GM12878 (cell line): Measurements from ENCODE around the gene SPAG16. TPM values are rescaled to one million over a fixed set of nuclear protein-coding genes. Genes with fewer than 3 reads are reported as not detected.

ENCODE experiments used
- ATAC-seq: fragments of 200-7000 bp; cut with Tn5 transposase; 3 replicates; pipeline ENCODE4 v1.9.1; 2020; ENCODE audit warnings: mild to moderate bottlenecking, moderate library complexity
- BruUV-seq: library from RNA; stranded (reverse); fragments of 400-500 nt; replicated peaks from 2 replicates; lab custom pipeline; 2021; lab: Mats Ljungman, UMichigan
- CTCF ChIA-PET: fragments of 300-600 bp; sonication (Branson Sonifier 250); formaldehyde crosslinking; extraction: SDS; loops from one replicate; lab custom pipeline; 2021; ENCODE audit warnings: inconsistent platforms; lab: Yijun Ruan, JAX
- POLR2A ChIA-PET: fragments of 350-600 bp; formaldehyde crosslinking; extraction: SDS; loops from one replicate; lab custom pipeline; 2021; ENCODE audit warnings: inconsistent platforms; lab: Charles Lee
- RAD21 ChIA-PET: fragments of 300-600 bp; sonication (Branson Sonifier 250); formaldehyde crosslinking; loops from one replicate; lab custom pipeline; 2023; ENCODE audit warnings: antibody characterized with exemption; ENCODE audit not compliant: unreplicated experiment; lab: Charles Lee
- SMC1A ChIA-PET: fragments of 300-600 bp; sonication (Branson Sonifier 250); formaldehyde crosslinking; loops from one replicate; lab custom pipeline; 2023; ENCODE audit not compliant: unreplicated experiment, uncharacterized antibody; lab: Charles Lee
- DNase-seq: peaks from one replicate; pipeline ENCODE4 v3.0.0-alpha.2; 2011; ENCODE audit warnings: low read depth, low spot score
- FAIRE-seq: peaks from 3 replicates; lab custom pipeline; 2011; peaks lifted over from hg19 to GRCh38; lab: Jason Lieb, UNC
- H2AFZ ChIP-seq: 2 replicates; pipeline ENCODE4 v1.6.0; 2011; ENCODE audit warnings: low read depth, low read length, control low read depth; ENCODE audit not compliant: control insufficient read depth
- H3K27ac ChIP-seq: 2 replicates; pipeline ENCODE4 v1.5.1; 2011; ENCODE audit warnings: control low read depth; ENCODE audit not compliant: control insufficient read depth, insufficient read depth
- H3K27me3 ChIP-seq, 2 experiments: replicated peaks in 1 of 2; 2 replicates each; pipeline versions ENCODE4 v1.6.0 to v1.6.1; 2011; ENCODE audit warnings: low read length in 1 of 2; ENCODE audit not compliant: control insufficient read depth in 2 of 2, insufficient read depth in 2 of 2
- H3K36me3 ChIP-seq, 2 experiments: 2 replicates each; pipeline ENCODE4 v1.5.1; 2011; ENCODE audit warnings: low read length in 1 of 2; ENCODE audit not compliant: control insufficient read depth in 2 of 2, insufficient read depth in 2 of 2
- H3K4me1 ChIP-seq: 2 replicates; pipeline ENCODE4 v1.6.1; 2011; ENCODE audit warnings: mild to moderate bottlenecking, low read length, moderate library complexity, mixed read lengths; ENCODE audit not compliant: control insufficient read depth, insufficient read depth
- H3K4me2 ChIP-seq: 2 replicates; pipeline ENCODE4 v1.6.0; 2011; ENCODE audit warnings: control low read depth; ENCODE audit not compliant: control insufficient read depth, insufficient read depth
- H3K4me3 ChIP-seq: fragments of 200-600 bp; sonication (generic); 2 replicates; pipeline ENCODE4 v1.5.1; 2016
- H3K79me2 ChIP-seq: 2 replicates; pipeline ENCODE4 v1.6.0; 2011; ENCODE audit warnings: low read length; ENCODE audit not compliant: control insufficient read depth, insufficient read depth
- H3K9ac ChIP-seq: 2 replicates; pipeline ENCODE4 v1.8.0; 2011; ENCODE audit warnings: low read length, control low read depth, mixed read lengths; ENCODE audit not compliant: control insufficient read depth, insufficient read depth
- H3K9me3 ChIP-seq: replicated peaks from 3 replicates; pipeline ENCODE4 v1.5.1; 2011; ENCODE audit warnings: mild to moderate bottlenecking, low read length; ENCODE audit not compliant: control insufficient read depth, insufficient read depth
- H4K20me1 ChIP-seq: 2 replicates; pipeline ENCODE4 v1.6.0; 2011; ENCODE audit not compliant: control insufficient read depth, insufficient read depth
- ASH2L ChIP-seq: fragments of 300-600, 200-600 bp; sonication (generic); IDR thresholded peaks from 2 replicates; pipeline ENCODE4 v1.6.1; 2017; ENCODE audit warnings: low read depth, mild to moderate bottlenecking, borderline replicate concordance
- ATF7 ChIP-seq: fragments of 450-650 bp; IDR thresholded peaks from 2 replicates; pipeline ENCODE4 v1.6.1; 2016; ENCODE audit warnings: low read depth, mild to moderate bottlenecking
- BHLHE40 ChIP-seq, 2 experiments: fragments of 450-650 bp in 1 of 2; IDR thresholded peaks; 2 replicates each; pipeline ENCODE4 v1.6.1; 2011 to 2017; ENCODE audit warnings: low read depth in 2 of 2, borderline replicate concordance in 1 of 2, improper control_type of control experiment in 1 of 2, low read length in 1 of 2, mild to moderate bottlenecking in 1 of 2
- CBX3 ChIP-seq: fragments of 200-600 bp; sonication (generic); IDR thresholded peaks from 2 replicates; pipeline ENCODE4 v1.6.1; 2016; ENCODE audit warnings: low read depth, borderline replicate concordance
- CEBPB ChIP-seq, 2 experiments: fragments of 150-350 bp in 1 of 2; IDR thresholded peaks; 2 replicates each; pipeline ENCODE4 v1.6.1; 2012 to 2014; ENCODE audit warnings: low read depth in 2 of 2, low read length in 2 of 2, borderline replicate concordance in 1 of 2, inconsistent platforms in 1 of 2
- EGR1 ChIP-seq, 2 experiments: IDR thresholded peaks; 1 replicate in 1 of 2; 2 replicates in 1 of 2; pipeline ENCODE4 v1.6.1; 2011 to 2012; ENCODE audit warnings: low read depth in 2 of 2, low read length in 2 of 2, borderline replicate concordance in 1 of 2, mild to moderate bottlenecking in 1 of 2, moderate library complexity in 1 of 2
- IRF4 ChIP-seq: IDR thresholded peaks from 2 replicates; pipeline ENCODE4 v1.6.1; 2011; ENCODE audit warnings: low read depth, low read length
- NFIC ChIP-seq: IDR thresholded peaks from 2 replicates; pipeline ENCODE4 v1.6.1; 2012; ENCODE audit warnings: low read depth, mild to moderate bottlenecking, inconsistent platforms, low read length, moderate library complexity
- RB1 ChIP-seq: fragments of 450-650 bp; formaldehyde crosslinking; IDR thresholded peaks from 2 replicates; pipeline ENCODE4 v1.6.1; 2017; ENCODE audit warnings: mild to moderate bottlenecking, borderline replicate concordance
- SIX5 ChIP-seq: IDR thresholded peaks from 2 replicates; pipeline ENCODE4 v1.6.1; 2011; ENCODE audit warnings: mild to moderate bottlenecking, low read depth, low read length, moderate library complexity; ENCODE audit not compliant: severe bottlenecking
- SPI1 ChIP-seq: IDR thresholded peaks from 2 replicates; pipeline ENCODE4 v1.6.1; 2011; ENCODE audit warnings: low read depth, mild to moderate bottlenecking, low read length, moderate library complexity, borderline replicate concordance; ENCODE audit not compliant: insufficient read depth
- USF1 ChIP-seq: IDR thresholded peaks from 2 replicates; pipeline ENCODE4 v1.6.1; 2011; ENCODE audit warnings: borderline replicate concordance, low read depth, mild to moderate bottlenecking, moderate library complexity, mixed read lengths, low read length; ENCODE audit not compliant: insufficient read depth; ENCODE audit errors: extremely low read length
- ZNF592 ChIP-seq: fragments of 450-650 bp; IDR thresholded peaks from 2 replicates; pipeline ENCODE4 v1.6.1; 2017; ENCODE audit warnings: mild to moderate bottlenecking, moderate library complexity
- WGBS: methylation state at CpG from one replicate; pipeline ENCODE4 v1.1.6; 2016; ENCODE audit warnings: low lambda C conversion rate; ENCODE audit not compliant: insufficient replicate concordance, insufficient coverage; ENCODE audit errors: missing lambda C conversion rate; 5-methylcytosine and 5-hydroxymethylcytosine counted together
- in situ Hi-C: fragments of 300-500 bp; cut with MboI; formaldehyde crosslinking; loops from 9 replicates; pipeline ENCODE4 v1.14.3; 2018; ENCODE audit warnings: mixed read lengths
- intact Hi-C: fragments of 100-400 bp; cut with micrococcal nuclease; formaldehyde crosslinking; loops from one replicate; pipeline ENCODE4 v1.14.2; 2022; ENCODE audit not compliant: unreplicated experiment
- polyA plus RNA-seq, 11 experiments: library from polyadenylated mRNA; depleted of rRNA in 4 of 11; unstranded in 6 of 11; stranded (reverse) in 5 of 11; fragments of >200 nt; fragmentation: Nextera tagmentation in 4 of 11; fragmentation: Illumina TruSeq in 1 of 11; extraction: Ambion mirVana in 4 of 11; extraction: Trizol in 1 of 11; gene quantifications; 1 replicate in 1 of 11; 2 replicates in 10 of 11; pipeline versions ENCODE4 v1.2.1 to v1.2.3, GENCODE V29; 2011 to 2016; ENCODE audit warnings: inconsistent platforms in 2 of 11, missing spikeins in 2 of 11, low read depth in 1 of 11
- total RNA-seq, 4 experiments: library from RNA; depleted of rRNA in 3 of 4; stranded (reverse); fragments of >200 nt in 3 of 4; fragmentation: Illumina TruSeq in 1 of 4; extraction: Trizol in 1 of 4; gene quantifications; 2 replicates each; pipeline versions ENCODE4 v1.2.1 to v1.2.3, GENCODE V29; 2013 to 2021

The SPAG16 gene
- total and polyA plus RNA-seq, 10 of the 15 experiments (the other 5 are each of a cell fraction or from before 2014, with no cell fraction given): 6.0 to 25.0 (median 15.2) TPM

DNA sequence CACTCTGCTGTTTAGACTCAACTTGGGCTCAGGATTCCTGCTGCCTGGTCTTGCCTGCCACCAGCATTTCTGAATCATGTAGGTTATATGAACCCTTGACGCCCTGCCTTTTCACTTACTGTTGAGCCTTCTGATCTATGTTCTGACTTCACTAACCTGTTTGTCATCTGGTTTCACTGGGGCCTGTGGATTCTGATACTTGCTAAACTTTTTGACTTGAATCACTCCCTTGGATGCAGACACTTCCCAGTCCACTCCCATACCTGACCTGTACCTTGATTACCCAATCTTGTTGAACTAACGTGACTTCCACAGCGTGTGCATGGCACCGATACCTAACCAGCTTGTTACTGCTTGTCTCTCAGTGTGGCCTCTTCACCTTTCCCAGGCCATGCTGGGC, 35.6 kb upstream of the SPAG16 start:
- RAD21 ChIA-PET: interaction anchor here (4.4 kb wide), 1 partner anchor 35 kb away, joined by 23 read pairs; the partner anchor contains the start of gene SPAG16
- CTCF ChIA-PET: no interaction called here

More for the DNA sequence above, 35.6 kb upstream of the SPAG16 start:
- Histone ChIP-seq H2AFZ (no peak overlapping the region; the same call in 1 of the 2 replicates), H3K27me3 (no peaks in the 10 kb centered on the region), H3K36me3 (no peaks in the 10 kb centered on the region), H3K27ac (no peak overlapping the region), H3K4me2 (no peak overlapping the region), H3K4me1 (peaks cover 10% of the 10 kb centered on the region; the same call in 1 of the 2 replicates), H3K79me2 (peaks cover 8% of the 10 kb centered on the region), H3K4me3 (no peak overlapping the region), H4K20me1 (no peaks in the 10 kb centered on the region), H3K9ac (no peak overlapping the region), H3K9me3 (no peaks in the 10 kb centered on the region; the same call in 1 of the 3 replicates)
- in situ Hi-C loops (loop anchor here (10.0 to 25.0 kb wide), 2 partner anchors 1489 to 1746 kb away; no protein-coding TSS in a partner anchor), intact Hi-C loops (loop anchor here (5.0 to 10.0 kb wide), 2 partner anchors 506 to 1064 kb away; no protein-coding TSS in a partner anchor)
- ChIA-PET SMC1A (interaction anchor here (1.3 kb wide), 1 partner anchor 561 kb away, joined by 3 read pairs; no protein-coding TSS in a partner anchor), POLR2A (interaction anchor here (0.6 kb wide), 1 partner anchor 318 kb away, joined by 6 read pairs; no protein-coding TSS in a partner anchor)
- WGBS: 98% methylated on average over 4 of the region's 4 CpGs
- no peak for TF ChIP-seq NFIC
- TF ChIP-seq BHLHE40 (IDR thresholded peaks at IDR 0.05; ENCODE audit: borderline replicate concordance in 1 of 2, low read depth in 2 of 2, low read length in 1 of 2): no peak
- TF ChIP-seq USF1: no peak
- TF ChIP-seq EGR1 (IDR thresholded peaks at IDR 0.05; ENCODE audit: borderline replicate concordance in 1 of 2, low read depth in 2 of 2, low read length in 2 of 2): no peak
- no peak for TF ChIP-seq ASH2L
- no peak for TF ChIP-seq SPI1
- TF ChIP-seq CBX3: no peak
- TF ChIP-seq ATF7: no peak
- no peak for TF ChIP-seq RB1
- no peak for TF ChIP-seq ZNF592
- no peak for TF ChIP-seq IRF4
- TF ChIP-seq SIX5: no peak
- TF ChIP-seq CEBPB (IDR thresholded peaks at IDR 0.05; ENCODE audit: borderline replicate concordance in 1 of 2, low read depth in 2 of 2, low read length in 2 of 2): no peak
- no peak for FAIRE-seq
- BruUV-seq: no TSS peak
- no peak for DNase-seq
- ATAC-seq: no peak
